Measurements from ENCODE around the gene TEX52.

Gene TEX52

DNA sequence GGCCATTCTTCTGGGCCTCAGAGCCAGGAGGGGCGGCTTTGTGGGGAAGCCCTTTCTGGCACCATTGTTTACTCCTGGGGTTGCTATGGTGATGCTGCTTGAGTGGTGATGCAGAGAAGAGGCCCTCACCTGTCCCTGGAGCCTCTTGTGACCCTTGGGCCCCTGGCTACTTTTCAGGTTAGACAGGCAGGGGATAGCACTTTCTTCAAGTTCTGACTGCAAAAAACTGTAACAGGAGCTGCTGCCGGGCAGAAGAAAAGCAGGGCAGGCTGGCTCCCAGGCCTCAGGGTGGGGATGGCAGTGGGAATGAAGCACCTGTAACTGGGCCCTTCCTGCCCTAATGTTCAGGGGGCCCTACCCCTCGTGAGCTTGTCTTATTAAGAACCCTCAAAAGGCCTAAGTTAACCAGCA is at the start of gene TEX52:
TSS of gene TEX52 (minus strand) at position 19 of the 411 bp plus-strand sequence. CDS start at position 6, 13 bp downstream.
- TF ChIP-seq, protein P1, sequence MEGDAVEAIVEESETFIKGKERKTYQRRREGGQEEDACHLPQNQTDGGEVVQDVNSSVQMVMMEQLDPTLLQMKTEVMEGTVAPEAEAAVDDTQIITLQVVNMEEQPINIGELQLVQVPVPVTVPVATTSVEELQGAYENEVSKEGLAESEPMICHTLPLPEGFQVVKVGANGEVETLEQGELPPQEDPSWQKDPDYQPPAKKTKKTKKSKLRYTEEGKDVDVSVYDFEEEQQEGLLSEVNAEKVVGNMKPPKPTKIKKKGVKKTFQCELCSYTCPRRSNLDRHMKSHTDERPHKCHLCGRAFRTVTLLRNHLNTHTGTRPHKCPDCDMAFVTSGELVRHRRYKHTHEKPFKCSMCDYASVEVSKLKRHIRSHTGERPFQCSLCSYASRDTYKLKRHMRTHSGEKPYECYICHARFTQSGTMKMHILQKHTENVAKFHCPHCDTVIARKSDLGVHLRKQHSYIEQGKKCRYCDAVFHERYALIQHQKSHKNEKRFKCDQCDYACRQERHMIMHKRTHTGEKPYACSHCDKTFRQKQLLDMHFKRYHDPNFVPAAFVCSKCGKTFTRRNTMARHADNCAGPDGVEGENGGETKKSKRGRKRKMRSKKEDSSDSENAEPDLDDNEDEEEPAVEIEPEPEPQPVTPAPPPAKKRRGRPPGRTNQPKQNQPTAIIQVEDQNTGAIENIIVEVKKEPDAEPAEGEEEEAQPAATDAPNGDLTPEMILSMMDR (IDR thresholded peaks at IDR 0.05) = no peak

DNA sequence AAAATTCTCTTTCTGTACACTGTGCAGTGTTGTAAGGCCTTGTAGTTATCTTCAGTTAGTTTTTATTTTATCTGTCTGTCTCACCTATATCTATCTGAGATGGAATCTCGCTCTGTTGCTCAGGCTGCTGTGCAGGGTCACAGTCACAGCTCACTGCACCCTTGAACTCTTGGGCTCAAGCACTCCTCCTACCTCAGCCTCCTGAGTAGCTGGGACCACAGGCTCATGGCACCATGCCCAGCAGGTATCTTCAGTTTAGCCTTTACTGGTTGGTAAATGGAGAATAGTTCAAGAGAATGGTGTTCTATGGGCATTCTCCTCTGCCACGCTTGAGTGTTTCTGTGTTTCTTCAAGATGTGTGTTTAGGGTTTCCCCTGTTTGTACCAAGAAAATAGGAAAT is 47.4 kb upstream of the TEX52 start:
- TF ChIP-seq, protein P1 (IDR thresholded peaks at IDR 0.05) = no peak

DNA sequence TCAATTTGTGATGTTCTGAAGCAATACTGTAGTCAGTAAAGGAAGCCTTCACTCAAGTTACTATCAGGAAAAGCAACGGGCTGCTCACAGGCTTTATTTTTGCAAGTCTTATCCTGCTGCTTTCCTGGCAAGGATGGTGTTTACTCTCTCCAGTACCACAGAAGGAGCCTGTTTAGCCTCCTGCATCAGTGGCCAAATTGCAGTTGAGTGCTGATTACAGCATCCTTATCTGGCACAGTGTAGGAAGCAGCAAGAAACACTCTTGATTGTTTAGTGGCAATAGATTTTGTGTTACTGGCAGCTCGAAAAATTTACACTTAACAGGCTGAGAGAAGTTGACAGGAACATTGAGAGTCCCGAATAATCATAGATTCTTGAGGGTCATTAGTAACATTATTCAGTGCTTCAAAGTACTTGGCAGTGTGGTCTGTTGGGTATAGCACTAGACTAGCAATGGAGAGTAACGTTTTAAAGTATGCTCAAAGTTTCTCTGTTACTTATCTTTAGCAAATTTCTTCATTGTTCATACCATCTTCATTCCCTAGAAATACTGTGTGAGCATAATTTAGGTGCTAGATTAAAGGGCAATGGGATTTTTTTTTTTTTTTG is 45.5 kb upstream of the TEX52 start:
- TF ChIP-seq, protein P1 (IDR thresholded peaks at IDR 0.05) = no peak

DNA sequence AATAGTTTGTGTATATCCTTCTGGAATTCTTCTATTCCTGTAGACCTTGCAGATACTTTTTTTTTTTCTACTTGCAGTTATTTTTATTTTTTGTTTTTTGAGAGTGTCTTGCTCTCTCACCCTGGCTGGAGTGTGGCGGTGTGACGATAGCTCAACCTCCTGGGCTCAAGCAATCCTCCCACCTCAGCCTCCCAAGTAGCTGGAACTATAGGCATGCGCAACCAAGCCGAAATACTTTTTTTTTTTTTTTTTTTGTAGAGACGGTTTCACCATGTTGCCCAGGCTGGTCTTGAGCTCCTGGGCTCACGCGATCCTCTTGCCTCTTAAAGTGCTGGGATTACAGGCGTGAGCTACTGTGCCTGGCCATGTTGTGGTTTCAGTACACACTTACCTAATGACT is 43.8 kb upstream of the TEX52 start:
- TF ChIP-seq, protein P1 (IDR thresholded peaks at IDR 0.05) = no peak

DNA sequence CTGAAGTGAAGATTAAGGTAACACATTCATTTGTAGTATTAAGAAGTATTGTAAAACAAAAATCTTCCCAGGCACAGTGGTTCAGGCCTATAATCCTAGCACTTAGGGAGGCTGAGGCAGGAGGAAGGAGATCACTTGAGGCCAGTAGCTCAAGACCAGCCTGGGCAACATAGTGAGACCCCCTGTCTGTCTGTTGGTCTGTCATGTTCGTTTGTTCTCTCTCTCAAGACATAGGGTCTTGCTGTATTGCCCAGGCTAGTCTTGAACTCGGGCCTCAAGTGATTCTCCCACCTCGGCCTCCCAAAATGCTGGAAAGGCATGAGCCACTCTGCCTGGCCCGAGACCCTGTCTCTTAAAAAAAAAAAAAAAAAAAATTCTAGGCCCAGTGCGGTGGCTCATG is 40.6 kb upstream of the TEX52 start:
- TF ChIP-seq, protein P1 (IDR thresholded peaks at IDR 0.05) = no peak

DNA sequence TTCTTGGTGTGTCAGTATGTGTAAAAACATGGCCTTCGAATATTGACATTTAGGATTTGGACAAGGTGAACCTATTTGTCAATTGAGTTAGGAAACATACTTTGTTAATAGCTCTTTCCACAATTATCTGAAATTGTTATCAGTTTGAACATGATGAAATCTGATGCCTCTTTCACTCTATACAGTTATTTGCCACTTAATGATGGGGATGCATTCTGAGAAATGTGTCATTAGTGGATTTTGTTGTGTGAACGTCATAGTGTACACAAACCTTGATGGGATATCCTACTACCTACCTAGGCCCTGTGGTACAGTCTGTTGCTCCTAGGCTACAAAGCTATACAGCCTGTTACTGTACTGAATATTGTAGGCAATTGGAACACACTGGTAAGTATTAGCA is 38.7 kb upstream of the TEX52 start:
- TF ChIP-seq, protein P1 (IDR thresholded peaks at IDR 0.05) = no peak

DNA sequence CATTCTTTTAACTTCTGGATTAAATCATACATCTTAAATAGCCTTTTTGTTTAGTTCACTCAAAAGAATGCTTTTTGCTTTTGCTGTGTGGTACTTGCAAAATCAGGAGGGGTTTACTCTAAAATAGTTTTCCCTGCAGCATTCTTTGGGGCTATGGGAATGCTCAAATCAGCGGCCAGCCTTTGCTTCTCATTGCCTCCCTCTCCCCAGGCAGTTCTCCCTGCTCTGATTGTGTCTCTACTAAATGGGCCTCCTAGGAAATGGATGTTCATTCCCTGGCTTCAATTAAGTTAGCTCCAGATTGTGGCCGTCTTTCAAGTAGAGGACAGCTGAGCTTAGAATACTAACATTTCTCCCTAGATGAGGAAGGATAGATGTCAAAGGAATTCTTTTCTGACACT is 38.2 kb upstream of the TEX52 start:
- TF ChIP-seq, protein P1 (IDR thresholded peaks at IDR 0.05) = no peak

DNA sequence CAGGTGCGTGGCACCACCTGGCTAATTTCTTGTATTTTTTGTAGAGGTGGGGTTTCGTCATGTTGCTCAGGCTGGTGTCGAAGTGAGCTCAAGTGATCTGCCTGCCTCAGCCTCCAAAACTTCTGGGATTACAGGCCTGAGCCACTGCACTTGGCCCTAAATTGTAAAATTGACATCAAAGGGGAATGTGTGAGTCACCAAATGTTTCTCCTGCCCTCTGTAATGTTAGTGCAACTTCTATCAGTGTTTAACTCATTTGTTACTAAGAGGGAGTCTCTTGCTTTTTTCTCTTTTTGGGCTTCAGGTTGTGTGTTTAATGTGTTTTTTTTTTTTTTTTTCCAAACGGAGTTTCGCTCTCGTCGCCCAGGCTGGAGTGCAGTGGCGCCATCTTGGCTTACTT is 36.2 kb upstream of the TEX52 start:
- TF ChIP-seq, protein P1 (IDR thresholded peaks at IDR 0.05) = no peak

Measured in LNCAP (cell line).